Kidney tubule cell (primary cell): Measurements from ENCODE around the gene SLC44A5.
"Not testable (repeated sequence)": the region's sequence is repeated elsewhere in the genome, so short reads cannot be mapped to it uniquely, and the experiment has no call there.

Experiments used
- DNase-seq: peaks from one replicate; pipeline ENCODE4 v3.0.0-alpha.2; 2018; ENCODE audit warnings: low spot score

SLC44A5 gene

GRCh38 chr1:75449998-75450397, 160.9 kb downstream of the SLC44A5 start:
- DNase-seq, result no peak

- no peak for DNase-seq
Measured at GRCh38 chr1:75444220-75444619, 166.7 kb downstream of the SLC44A5 start.

GRCh38 chr1:75440274-75440673, 170.6 kb downstream of the SLC44A5 start:
- DNase-seq, result no peak

DNA sequence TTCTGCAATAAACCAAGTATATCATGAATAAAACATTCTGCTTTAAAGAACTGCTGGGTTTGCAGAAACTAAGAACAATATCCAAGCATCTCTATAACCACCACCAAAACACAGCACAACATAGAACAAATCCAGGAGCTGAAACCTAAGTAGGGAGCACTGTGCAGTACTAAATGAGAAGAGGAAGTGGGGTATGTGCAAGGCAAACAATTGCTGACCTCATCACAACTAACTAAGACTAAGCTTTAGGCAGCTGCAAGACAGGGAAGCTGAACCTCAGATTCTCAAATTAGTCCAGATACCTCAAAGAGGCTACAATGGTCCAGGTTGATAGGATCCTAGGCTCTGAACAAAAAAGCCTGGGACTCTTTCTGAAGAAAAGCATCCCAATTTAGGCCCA, 172.6 kb downstream of the SLC44A5 start:
- DNase-seq, result peak; percentile 2

GRCh38 chr1:75431843-75432242, 179.1 kb downstream of the SLC44A5 start:
- no peak for DNase-seq

- peak; percentile 14 for DNase-seq
Measured at GRCh38 chr1:75430526-75430925, 180.4 kb downstream of the SLC44A5 start.

DNA sequence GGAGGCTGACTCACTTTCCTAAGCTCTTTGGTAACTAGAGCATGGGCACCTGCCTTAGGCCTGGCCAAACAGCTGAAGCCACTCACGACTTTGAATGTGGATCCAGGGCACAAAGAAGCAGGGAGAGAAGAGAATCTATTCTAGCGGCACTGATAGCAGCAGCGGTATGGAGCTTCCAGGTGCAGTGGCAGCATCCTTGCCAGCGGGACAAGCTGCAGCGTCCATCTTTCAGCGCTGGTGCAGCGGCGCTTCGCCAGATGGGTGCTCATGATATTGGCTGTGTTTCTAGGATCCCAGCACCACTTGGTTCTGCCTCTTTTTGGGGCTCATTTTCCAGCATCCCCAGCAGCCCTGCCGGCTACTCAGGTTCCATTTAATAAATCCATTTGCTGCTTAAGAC, 184.2 kb downstream of the SLC44A5 start:
- DNase-seq, result no peak

- no peak for DNase-seq
Measured at GRCh38 chr1:75425001-75425650, 185.8 kb downstream of the SLC44A5 start.

- DNase-seq, result no peak
Measured at GRCh38 chr1:75423616-75424015, 187.3 kb downstream of the SLC44A5 start.

DNA sequence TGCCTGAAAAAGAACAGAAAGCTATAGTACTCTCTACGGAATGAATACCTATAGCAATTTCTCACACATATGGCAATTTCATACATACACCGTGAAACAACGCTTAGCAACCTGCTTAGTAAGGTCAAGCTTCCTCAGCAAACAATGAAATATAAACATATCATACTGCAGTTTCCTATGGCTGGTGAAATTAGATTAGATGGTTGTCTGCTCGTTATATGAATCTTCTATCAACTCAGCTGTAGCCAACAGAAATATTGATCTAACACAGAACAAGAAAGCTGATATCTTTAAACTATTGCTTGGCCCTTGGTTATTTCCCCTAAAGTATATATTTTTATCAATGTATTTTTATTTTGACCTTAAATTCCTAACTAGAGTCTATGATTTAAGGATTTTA, 187.8 kb downstream of the SLC44A5 start:
- no peak for DNase-seq

- DNase-seq, result no peak
Measured at GRCh38 chr1:75421371-75421770, 189.5 kb downstream of the SLC44A5 start.

DNA sequence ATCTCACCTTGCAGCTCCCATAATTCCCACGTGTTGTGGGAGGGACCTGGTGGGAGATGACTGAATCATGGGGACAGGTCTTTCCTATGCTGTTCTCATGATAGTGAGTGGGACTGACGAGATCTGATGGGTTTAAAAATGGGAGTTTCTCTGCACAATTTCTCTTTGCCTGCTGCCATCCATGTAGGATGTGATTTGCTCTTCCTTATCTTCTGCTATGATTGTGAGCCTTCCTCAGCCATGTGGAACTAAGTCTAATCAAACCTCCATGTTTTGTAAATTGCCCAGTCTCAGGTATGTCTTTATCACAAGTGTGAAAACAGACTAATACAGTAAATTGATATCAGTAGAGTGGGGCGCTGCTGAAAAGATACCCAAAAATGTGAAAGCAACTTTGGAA, 195.7 kb downstream of the SLC44A5 start:
- DNase-seq, result no peak

DNA sequence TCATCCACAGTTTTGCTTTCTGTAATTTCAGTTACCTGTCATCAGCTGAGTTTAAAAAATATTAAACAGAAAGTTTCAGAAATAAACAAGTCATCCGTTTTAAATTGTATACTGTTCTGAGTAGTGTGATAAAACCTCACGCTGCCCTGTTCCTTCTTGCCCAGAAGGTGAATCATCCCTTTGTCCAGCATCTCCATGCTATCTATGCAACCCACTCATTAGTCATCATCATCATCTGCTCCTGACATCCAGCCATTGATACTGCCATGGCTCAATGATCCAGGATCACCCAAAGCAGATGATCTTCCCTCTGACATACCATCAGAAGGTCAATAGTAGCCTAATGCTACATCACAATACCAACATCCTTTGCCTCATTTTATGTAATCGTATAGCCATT, 198.3 kb downstream of the SLC44A5 start:
- peak; percentile 44 for DNase-seq

DNA sequence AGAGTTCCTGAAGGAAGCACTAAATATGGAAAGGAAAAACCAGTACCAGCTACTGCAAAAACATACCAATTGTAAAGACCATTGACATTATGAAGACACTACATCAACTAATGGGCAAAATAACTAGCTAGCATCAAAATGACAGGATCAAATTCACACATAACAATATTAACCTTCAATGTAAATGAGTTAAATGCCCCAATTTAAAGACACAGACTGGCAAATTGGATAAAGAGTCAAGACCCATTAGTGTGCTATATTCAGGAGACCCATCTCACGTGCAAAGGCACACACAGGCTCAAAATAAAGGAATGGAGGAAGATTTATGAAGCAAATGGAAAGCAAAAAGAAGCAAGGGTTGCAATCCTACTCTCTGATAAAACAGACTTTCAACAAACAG, 206.2 kb downstream of the SLC44A5 start:
- not testable (repeated sequence) for DNase-seq

DNA sequence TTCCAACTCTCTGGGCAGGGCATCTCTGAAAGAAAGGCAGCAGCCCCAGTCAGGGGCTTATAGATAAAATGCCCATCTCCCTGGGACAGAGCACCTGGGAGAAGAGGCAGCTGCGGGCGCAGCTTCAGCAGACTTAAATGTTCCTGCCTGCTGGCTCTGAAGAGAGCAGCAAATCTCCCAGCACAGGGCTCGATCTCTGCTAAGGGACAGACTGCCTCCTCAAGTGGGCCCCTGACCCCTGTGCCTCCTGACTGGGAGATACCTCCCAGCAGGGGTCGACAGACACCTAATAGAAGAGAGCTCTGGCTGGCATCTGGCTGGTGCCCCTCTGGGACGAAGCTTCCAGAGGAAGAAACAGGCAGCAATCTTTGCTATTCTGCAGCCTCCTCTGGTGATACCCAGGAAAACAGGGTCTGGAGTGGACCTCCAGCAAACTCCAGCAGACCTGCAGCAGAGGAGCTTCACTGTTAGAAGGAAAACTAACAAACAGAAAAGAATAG, 207.7 kb downstream of the SLC44A5 start:
- DNase-seq, result not testable (repeated sequence)

DNA sequence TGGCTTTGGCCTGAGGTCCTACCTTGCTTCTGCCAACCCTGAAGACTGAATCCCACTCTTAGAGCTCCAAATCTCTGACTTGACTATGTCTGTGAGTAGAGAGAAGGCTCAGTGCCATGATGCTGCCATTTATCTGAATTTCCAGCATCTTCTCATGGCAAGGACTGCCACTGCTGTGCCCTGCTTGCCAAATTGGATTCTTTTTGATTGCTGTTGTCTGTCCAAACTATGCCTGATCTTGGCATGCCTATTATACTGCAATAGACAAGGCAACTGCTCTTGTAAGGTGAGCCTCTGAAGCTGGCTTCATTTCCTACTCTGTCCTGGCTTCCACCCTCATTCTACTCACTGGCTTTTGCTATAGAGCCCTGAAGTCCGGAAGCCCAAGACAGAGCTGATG, 210.2 kb downstream of the SLC44A5 start:
- DNase-seq, result no peak

DNA sequence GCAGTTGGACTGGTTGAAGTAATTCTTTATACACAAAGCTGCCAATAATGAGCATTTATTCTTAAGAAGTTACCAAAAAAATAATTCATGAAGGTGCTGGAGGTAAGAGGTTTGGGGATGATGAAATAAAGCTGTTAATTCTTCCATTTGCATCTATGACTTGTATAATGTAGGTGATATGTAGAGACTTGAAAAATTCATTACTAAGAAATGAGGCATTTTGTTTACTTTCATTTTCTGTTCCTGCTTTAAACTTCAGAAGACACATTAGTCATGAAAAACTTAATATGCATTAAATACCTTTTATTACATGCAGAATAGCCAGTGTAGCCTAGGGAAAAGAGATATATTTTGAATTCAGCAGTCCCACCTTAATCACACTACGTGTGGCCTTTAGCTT, 214.2 kb downstream of the SLC44A5 start:
- no peak for DNase-seq

DNA sequence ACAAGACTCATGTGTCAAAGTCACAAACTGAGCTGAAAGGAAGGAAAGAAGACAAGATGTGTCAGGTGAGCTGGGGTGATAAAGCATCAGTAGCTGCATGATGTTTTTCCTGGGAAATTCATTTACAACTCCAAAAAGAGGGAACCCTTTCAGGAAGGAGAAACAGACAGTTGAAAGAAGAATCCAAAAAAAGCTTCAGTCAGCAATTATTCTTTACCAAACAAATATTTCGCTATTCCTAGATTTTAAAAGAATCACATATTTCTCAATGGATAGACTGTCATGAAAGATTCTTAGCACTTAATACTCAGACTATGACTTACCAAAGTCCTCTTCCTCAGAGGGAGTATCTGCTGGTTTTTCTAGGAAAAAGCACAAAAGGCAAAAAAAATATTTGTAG, 214.7 kb downstream of the SLC44A5 start:
- DNase-seq, result no peak

DNA sequence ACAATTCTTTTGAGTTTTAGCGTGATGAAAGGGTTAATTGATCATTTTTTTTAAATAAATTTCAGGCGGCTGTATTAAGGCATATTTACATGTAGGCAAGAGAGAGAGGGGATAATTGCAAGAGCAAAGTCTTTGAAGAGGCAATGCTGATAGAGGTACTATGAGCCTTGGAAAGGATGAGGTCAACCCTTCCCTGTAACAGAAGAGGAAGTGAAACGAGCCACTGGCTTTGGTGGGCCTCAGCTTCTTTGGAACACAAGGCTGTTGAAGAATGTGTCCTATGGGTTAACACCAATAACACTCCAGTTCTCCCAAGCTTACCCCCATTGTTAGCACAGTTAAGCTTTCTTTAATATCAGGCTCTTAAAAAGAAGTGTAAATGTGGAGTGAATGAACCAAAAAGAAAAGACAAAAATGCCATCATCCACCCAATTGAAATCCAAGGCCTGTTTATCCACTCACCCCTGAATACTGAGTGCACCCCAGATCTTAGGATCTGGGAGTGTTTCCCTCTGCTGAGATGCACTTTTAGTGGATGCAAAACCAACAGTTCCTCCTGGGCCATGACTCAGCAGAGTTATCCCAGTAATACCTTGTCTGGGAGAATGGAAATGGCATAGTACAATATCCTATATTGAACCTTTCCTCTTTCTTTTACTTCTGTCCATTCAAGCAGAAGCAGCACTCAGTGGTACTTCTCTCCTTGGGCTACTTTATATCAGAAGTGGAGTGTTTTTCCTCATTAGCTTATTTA, 216.4 kb downstream of the SLC44A5 start:
- DNase-seq, result no peak

GRCh38 chr1:75392278-75392677, 218.6 kb downstream of the SLC44A5 start:
- DNase-seq, result peak; percentile 52

DNA sequence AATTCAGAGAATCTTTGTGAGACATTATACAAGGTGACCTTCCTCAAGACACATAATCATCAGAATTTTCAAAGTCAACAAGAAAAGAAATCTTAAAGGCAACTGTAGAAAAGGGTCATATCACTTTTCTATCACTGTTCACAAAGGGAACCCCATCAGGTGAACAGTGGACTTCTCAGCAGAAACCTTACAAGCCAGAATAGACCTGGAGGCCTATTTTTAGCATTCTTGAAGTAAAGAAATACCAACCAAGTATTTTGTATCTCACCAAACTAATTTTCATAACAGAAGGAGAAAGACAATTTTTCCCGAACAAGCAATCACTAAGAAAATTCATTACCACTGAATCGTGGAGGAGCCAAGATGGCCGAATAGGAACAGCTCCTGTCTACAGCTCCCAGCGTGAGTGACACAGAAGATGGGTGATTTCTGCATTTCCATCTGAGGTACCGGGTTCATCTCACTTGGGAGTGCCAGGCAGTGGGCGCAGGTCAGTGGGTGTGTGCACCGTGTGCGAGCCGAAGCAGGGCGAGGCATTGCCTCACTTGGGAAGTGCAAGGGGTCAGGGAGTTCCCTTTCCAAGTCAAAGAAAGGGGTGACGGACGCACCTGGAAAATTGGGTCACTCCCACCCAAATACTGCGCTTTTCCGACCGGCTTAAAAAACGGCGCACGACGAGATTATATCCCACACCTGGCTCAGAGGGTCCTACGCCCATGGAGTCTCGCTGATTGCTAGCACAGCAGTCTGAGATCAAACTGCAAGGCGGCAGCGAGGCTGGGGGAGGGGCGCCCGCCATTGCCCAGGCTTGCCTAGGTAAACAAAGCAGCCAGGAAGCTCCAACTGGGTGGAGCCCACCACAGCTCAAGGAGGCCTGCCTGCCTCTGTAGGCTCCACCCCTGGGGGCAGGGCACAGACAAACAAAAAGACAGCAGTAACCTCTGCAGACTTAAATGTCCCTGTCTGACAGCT, 235.2 kb downstream of the SLC44A5 start:
- DNase-seq, result not testable (repeated sequence)

DNA sequence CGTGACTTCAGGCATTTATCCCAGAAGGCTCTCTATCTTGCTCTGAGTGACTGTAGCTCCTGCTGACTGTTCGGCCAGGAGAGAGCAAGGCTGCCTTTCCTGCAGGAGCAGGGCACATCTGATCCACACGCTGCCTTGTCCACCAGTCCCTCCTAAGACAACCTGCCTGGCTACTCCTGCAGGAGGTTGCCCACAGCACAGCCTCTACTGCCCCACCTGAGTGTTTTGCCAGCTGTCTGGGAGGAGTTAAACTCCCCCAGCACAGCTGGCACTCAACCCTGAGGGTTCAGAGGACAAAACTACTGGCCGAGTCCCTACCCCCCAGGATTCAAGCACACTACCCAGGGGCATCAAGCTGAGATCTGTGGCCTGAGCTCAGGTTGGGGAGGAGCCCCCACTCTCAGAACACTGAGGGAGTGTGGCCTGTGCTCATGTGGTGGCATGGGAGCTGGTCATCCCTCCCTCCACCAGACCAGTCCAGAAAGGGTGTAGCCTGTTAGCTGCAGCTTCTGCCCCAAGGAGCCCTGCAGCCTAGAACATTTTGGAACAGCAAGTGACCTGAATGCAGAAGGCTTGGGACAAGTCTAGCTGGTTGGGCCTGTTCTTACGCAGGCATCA, 237.3 kb downstream of the SLC44A5 start:
- DNase-seq, result no peak
